ENCODE measurements around the gene SLC17A8. TPM values are rescaled to one million over a fixed set of nuclear protein-coding genes. Genes with fewer than 3 reads are reported as not detected.
"Not testable (repeated sequence)": the region's sequence is repeated elsewhere in the genome, so short reads cannot be mapped to it uniquely, and the experiment has no call there.

The SLC17A8 gene
- total and polyA plus RNA-seq, 5 donors from 2014 or later, result not detected

DNA sequence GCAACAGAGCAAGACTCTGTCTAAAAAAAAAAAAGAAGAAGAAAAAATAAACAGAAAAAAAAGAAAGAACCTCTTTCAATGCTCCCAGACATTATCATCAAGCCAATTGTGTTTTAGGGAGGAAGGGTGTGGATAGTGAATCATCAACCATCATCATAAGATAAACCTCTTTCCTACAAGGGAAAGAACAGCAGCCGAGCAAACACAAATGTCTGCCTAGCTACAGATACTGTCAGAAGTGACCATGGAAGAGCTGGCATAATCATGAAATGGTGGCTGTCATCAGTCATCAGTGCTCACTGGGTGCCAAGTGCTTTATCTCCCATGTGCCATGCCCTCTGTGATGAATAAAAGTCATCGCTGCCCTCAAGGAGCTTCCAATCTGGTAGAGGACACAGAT, 46.6 kb downstream of the SLC17A8 start:
- no peak overlapping the region for H3K4me3 ChIP-seq (ENCODE audit: low read depth, low read length)
- H3K36me3 ChIP-seq (ENCODE audit: control insufficient read depth, insufficient read depth, low read length), result no peaks in the 10 kb centered on the region
- H3K27ac ChIP-seq (ENCODE audit: insufficient read depth, low read length, poor library complexity, severe bottlenecking), result no peak overlapping the region
- no peaks in the 10 kb centered on the region for H3K9me3 ChIP-seq (ENCODE audit: control insufficient read depth in 2 of 2, low read length in 2 of 2)
- Mint-ChIP-seq H3K36me3 (no peaks in the 10 kb centered on the region), H3K4me3 (no peak overlapping the region), H3K27ac (no peak overlapping the region), H3K9me3 (no peaks in the 10 kb centered on the region), H3K4me1 (no peaks in the 10 kb centered on the region), H3K27me3 (no peaks in the 10 kb centered on the region)
- no peaks in the 10 kb centered on the region for H3K4me1 ChIP-seq (ENCODE audit: control insufficient read depth, insufficient read depth, low read length, poor library complexity, severe bottlenecking)
- H3K27me3 ChIP-seq (ENCODE audit: control insufficient read depth, insufficient read depth, low read length), result no peaks in the 10 kb centered on the region
- DNase-seq (no peak), ATAC-seq (ENCODE audit: low read depth in 2 of 2) (no peak)

DNA sequence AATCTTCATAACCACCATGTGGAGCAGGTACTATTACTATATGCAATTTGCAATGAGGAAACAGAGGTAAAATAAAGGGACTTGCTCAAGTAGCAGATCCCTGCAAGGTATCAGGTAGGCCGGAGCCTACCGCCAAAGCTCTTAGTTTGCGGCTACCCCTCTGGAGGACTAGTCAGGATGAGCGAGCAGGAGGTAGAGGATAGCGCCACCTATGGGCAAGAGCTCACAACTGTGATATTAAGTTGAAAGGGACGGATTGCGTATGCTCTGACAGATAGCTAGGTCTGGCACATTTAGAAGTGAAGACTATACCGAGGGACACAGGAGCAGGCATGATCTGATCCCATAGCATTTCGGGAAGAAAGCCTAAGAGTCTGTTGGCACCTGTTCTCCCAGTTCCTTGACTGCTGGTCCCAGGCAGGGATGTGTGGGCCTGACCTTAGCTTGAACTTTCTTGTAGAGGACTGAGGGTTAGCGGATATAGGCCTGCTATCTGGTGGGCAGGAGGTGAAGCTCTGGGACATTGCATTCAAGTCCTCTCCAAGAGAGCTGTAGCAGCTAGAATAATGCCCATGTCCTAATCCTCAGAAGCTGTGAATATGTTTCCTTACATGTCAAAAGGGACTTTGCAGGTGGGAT, 48.0 kb downstream of the SLC17A8 start:
- Histone ChIP-seq H3K4me1 (ENCODE audit: control insufficient read depth, insufficient read depth, low read length, poor library complexity, severe bottlenecking) (no peaks in the 10 kb centered on the region), H3K27ac (ENCODE audit: insufficient read depth, low read length, poor library complexity, severe bottlenecking) (no peak overlapping the region), H3K27me3 (ENCODE audit: control insufficient read depth, insufficient read depth, low read length) (no peaks in the 10 kb centered on the region), H3K9me3 (ENCODE audit: control insufficient read depth in 2 of 2, low read length in 2 of 2) (no peaks in the 10 kb centered on the region), H3K36me3 (ENCODE audit: control insufficient read depth, insufficient read depth, low read length) (no peaks in the 10 kb centered on the region), H3K4me3 (ENCODE audit: low read depth, low read length) (no peak overlapping the region)
- DNase-seq (peak in 1 of 3 donors; percentile 47), ATAC-seq (ENCODE audit: low read depth in 2 of 2) (no peak)
- Mint-ChIP-seq H3K9me3 (peaks cover 0 to 2% (median 0%) of the 10 kb centered on the region in 7 donors), H3K27me3 (no peaks in the 10 kb centered on the region), H3K27ac (no peak overlapping the region), H3K36me3 (no peaks in the 10 kb centered on the region), H3K4me1 (no peaks in the 10 kb centered on the region), H3K4me3 (no peak overlapping the region)

DNA sequence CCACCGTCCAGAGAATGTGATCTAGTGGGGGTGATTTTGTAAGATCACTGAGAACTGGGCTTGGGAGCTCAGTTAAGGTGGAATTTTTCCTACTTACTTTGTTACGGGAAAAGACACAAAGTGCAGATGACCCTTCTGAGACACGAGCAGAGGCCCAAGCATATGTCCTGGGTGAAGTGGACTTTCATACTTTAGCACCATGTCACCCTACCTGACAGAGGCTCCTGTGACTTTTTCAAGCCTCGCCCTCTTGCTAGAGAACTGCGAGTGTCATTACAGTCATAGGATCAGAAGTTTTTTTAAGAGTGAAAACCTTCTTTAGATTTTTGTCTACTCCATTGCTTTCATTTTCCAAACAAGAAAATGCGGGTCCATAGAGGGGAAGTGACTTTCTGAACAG, 56.1 kb downstream of the SLC17A8 start:
- Mint-ChIP-seq H3K9me3 (peaks cover 0 to 4% (median 0%) of the 10 kb centered on the region in 7 donors), H3K27ac (no peak overlapping the region), H3K36me3 (no peaks in the 10 kb centered on the region), H3K4me3 (no peak overlapping the region), H3K27me3 (peaks cover 21% of the 10 kb centered on the region), H3K4me1 (no peaks in the 10 kb centered on the region)
- no peak for DNase-seq
- no peaks in the 10 kb centered on the region for H3K4me1 ChIP-seq (ENCODE audit: control insufficient read depth, insufficient read depth, low read length, poor library complexity, severe bottlenecking)
- H3K4me3 ChIP-seq (ENCODE audit: low read depth, low read length), result no peak overlapping the region
- no peaks in the 10 kb centered on the region for H3K36me3 ChIP-seq (ENCODE audit: control insufficient read depth, insufficient read depth, low read length)
- no peaks in the 10 kb centered on the region for H3K9me3 ChIP-seq (ENCODE audit: control insufficient read depth in 2 of 2, low read length in 2 of 2)
- peaks cover 4% of the 10 kb centered on the region for H3K27me3 ChIP-seq (ENCODE audit: control insufficient read depth, insufficient read depth, low read length)
- no peak for ATAC-seq (ENCODE audit: low read depth in 2 of 2)
- H3K27ac ChIP-seq (ENCODE audit: insufficient read depth, low read length, poor library complexity, severe bottlenecking), result no peak overlapping the region

DNA sequence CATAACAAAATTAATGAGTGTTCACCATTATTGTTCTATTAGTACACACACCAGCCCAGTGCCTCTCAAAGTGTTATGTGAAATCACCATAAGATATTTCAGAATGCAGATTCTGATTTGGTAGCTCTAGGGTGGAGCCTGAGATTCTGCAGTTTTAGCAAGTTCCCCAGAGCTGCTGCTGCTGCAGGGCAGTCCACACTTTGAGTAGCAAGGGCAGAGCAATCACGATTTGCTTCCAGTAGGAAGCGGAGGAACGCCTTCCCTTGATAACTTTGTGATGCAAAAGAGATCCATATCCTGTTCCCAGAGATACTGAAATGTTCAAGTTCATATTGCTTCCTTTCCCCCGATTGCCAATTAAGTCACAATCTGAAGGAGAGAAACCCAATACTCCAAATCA, 57.9 kb downstream of the SLC17A8 start:
- H3K4me3 Mint-ChIP-seq, result no peak overlapping the region

DNA sequence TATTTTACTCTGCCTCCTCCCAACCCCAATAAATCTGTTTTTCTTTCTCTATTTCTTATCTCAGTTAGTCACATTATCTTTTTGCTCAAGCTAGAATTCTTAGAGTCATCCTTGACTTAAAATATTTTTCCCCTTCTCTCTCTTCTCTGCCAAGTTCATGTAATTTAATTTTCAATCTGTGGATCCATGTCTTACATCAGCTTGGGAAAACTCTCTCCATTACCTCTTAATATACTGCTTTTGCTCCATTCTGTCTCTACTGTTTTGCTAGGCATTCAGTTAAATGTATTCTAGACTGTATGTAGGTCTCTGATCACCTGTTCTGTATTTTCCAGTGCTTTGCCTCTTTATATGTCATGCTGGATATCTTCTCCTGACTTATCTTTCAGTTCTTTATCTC, 65.8 kb downstream of the SLC17A8 start:
- no peak overlapping the region for H3K4me3 Mint-ChIP-seq

More for the DNA sequence above, 57.9 kb downstream of the SLC17A8 start:
- H3K4me1 Mint-ChIP-seq, result no peaks in the 10 kb centered on the region
- Histone ChIP-seq H3K27me3 (ENCODE audit: control insufficient read depth, insufficient read depth, low read length) (peaks cover 4% of the 10 kb centered on the region), H3K9me3 (ENCODE audit: control insufficient read depth in 2 of 2, low read length in 2 of 2) (no peaks in the 10 kb centered on the region), H3K4me3 (ENCODE audit: low read depth, low read length) (no peak overlapping the region), H3K4me1 (ENCODE audit: control insufficient read depth, insufficient read depth, low read length, poor library complexity, severe bottlenecking) (no peaks in the 10 kb centered on the region), H3K36me3 (ENCODE audit: control insufficient read depth, insufficient read depth, low read length) (no peaks in the 10 kb centered on the region), H3K27ac (ENCODE audit: insufficient read depth, low read length, poor library complexity, severe bottlenecking) (no peak overlapping the region)
- H3K9me3 Mint-ChIP-seq, result peaks cover 0 to 3% (median 0%) of the 10 kb centered on the region in 7 donors
- DNase-seq (no peak), ATAC-seq (ENCODE audit: low read depth in 2 of 2) (no peak)
- H3K27ac Mint-ChIP-seq, result no peak overlapping the region
- H3K36me3 Mint-ChIP-seq, result no peaks in the 10 kb centered on the region
- H3K27me3 Mint-ChIP-seq, result peaks cover 25% of the 10 kb centered on the region

DNA sequence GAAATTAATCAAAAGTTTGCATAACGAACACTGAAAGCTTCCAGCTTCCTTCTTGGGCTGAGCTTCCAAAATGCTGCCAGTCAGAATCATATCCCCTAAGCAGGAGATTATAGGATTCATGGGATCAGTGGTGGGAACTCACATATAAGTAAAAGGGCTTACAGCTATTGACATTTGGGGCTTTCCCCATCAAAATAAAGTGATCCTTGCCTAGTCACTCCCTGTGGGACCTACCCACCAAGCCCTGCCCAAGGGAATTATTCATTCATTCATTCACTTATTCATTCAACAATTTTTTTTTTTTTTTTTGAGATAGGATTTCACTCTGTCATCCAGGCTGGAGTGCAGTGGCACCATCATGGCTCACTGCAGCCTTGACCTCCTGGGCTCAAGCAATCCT, 69.3 kb downstream of the SLC17A8 start:
- Mint-ChIP-seq H3K27me3 (no peaks in the 10 kb centered on the region), H3K27ac (peak overlapping the region in 1 of 3 donors; percentile 17), H3K36me3 (no peaks in the 10 kb centered on the region), H3K9me3 (peaks cover 0 to 16% (median 4%) of the 10 kb centered on the region in 7 donors), H3K4me1 (no peaks in the 10 kb centered on the region), H3K4me3 (no peak overlapping the region)
- Histone ChIP-seq H3K27ac (ENCODE audit: insufficient read depth, low read length, poor library complexity, severe bottlenecking) (no peak overlapping the region), H3K27me3 (ENCODE audit: control insufficient read depth, insufficient read depth, low read length) (no peaks in the 10 kb centered on the region), H3K36me3 (ENCODE audit: control insufficient read depth, insufficient read depth, low read length) (no peaks in the 10 kb centered on the region), H3K4me3 (ENCODE audit: low read depth, low read length) (no peak overlapping the region), H3K9me3 (ENCODE audit: control insufficient read depth in 2 of 2, low read length in 2 of 2) (no peaks in the 10 kb centered on the region), H3K4me1 (ENCODE audit: control insufficient read depth, insufficient read depth, low read length, poor library complexity, severe bottlenecking) (no peaks in the 10 kb centered on the region)
- no peak for ATAC-seq (ENCODE audit: low read depth in 2 of 2)
- no peak for DNase-seq

More for the DNA sequence above, 65.8 kb downstream of the SLC17A8 start:
- H3K27ac Mint-ChIP-seq, result no peak overlapping the region
- no peaks in the 10 kb centered on the region for H3K4me1 ChIP-seq (ENCODE audit: control insufficient read depth, insufficient read depth, low read length, poor library complexity, severe bottlenecking)
- peaks cover 3% of the 10 kb centered on the region for H3K27me3 ChIP-seq (ENCODE audit: control insufficient read depth, insufficient read depth, low read length)
- peaks cover 0 to 11% (median 4%) of the 10 kb centered on the region in 7 donors for H3K9me3 Mint-ChIP-seq
- DNase-seq (no peak), ATAC-seq (ENCODE audit: low read depth in 2 of 2) (no peak)
- H3K4me3 ChIP-seq (ENCODE audit: low read depth, low read length), result no peak overlapping the region
- no peaks in the 10 kb centered on the region for H3K4me1 Mint-ChIP-seq
- H3K27ac ChIP-seq (ENCODE audit: insufficient read depth, low read length, poor library complexity, severe bottlenecking), result no peak overlapping the region
- H3K36me3 Mint-ChIP-seq, result no peaks in the 10 kb centered on the region
- no peaks in the 10 kb centered on the region for H3K36me3 ChIP-seq (ENCODE audit: control insufficient read depth, insufficient read depth, low read length)
- no peaks in the 10 kb centered on the region for H3K9me3 ChIP-seq (ENCODE audit: control insufficient read depth in 2 of 2, low read length in 2 of 2)
- peaks cover 6% of the 10 kb centered on the region for H3K27me3 Mint-ChIP-seq

DNA sequence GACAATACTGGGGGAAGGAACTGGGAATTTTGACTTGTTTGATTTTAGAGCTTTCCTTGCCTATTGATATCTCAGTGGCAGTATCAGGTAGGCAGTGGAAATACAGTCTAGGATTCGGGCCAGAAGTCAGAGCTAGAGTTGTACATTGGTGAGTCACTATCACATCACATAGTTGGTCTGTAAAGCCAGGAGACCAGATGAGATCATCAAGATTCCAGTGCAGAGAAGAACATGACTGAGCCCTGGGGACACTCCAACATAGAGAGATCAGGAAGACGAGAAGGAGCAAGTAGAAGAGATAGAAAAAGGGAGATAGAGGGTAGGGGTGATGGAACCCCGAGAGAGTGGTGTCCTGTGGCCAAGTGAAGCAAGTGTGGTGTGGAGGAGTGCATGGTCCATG, 70.2 kb downstream of the SLC17A8 start:
- DNase-seq, result no peak

DNA sequence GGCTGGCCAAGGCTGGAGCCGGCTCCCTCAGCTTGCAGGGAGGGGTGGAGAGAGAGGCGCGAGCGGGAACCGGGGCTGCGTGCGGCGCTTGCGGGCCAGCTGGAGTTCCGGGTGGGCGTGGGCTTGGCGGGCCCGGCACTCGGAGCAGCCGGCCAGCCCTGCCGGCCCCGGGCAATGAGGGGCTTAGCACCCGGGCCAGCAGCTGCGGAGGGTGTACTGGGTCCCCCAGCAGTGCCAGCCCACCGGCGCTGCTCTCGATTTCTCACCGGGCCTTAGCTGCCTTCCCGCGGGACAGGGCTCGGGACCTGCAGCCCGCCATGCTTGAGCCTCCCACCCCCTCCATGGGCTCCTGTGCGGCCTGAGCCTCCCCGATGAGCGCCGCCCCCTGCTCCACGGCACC, 73.4 kb downstream of the SLC17A8 start:
- not testable (repeated sequence) for ATAC-seq (ENCODE audit: low read depth in 2 of 2); H3K27ac Mint-ChIP-seq; H3K36me3 Mint-ChIP-seq; H3K27me3 Mint-ChIP-seq; H3K4me1 ChIP-seq (ENCODE audit: control insufficient read depth, insufficient read depth, low read length, poor library complexity, severe bottlenecking); H3K4me3 ChIP-seq (ENCODE audit: low read depth, low read length); H3K27me3 ChIP-seq (ENCODE audit: control insufficient read depth, insufficient read depth, low read length); H3K4me1 Mint-ChIP-seq; H3K9me3 ChIP-seq (ENCODE audit: control insufficient read depth in 2 of 2, low read length in 2 of 2); H3K27ac ChIP-seq (ENCODE audit: insufficient read depth, low read length, poor library complexity, severe bottlenecking); H3K4me3 Mint-ChIP-seq; DNase-seq; H3K36me3 ChIP-seq (ENCODE audit: control insufficient read depth, insufficient read depth, low read length)
- H3K9me3 Mint-ChIP-seq, result peaks cover 0 to 16% (median 4%) of the 10 kb centered on the region in 7 donors

More for the DNA sequence above, 70.2 kb downstream of the SLC17A8 start:
- H3K36me3 ChIP-seq (ENCODE audit: control insufficient read depth, insufficient read depth, low read length), result no peaks in the 10 kb centered on the region
- H3K4me1 ChIP-seq (ENCODE audit: control insufficient read depth, insufficient read depth, low read length, poor library complexity, severe bottlenecking), result no peaks in the 10 kb centered on the region
- Mint-ChIP-seq H3K36me3 (no peaks in the 10 kb centered on the region), H3K4me1 (no peaks in the 10 kb centered on the region), H3K27ac (no peak overlapping the region), H3K4me3 (no peak overlapping the region), H3K9me3 (peaks cover 0 to 16% (median 4%) of the 10 kb centered on the region in 7 donors), H3K27me3 (no peaks in the 10 kb centered on the region)
- no peak overlapping the region for H3K27ac ChIP-seq (ENCODE audit: insufficient read depth, low read length, poor library complexity, severe bottlenecking)
- no peaks in the 10 kb centered on the region for H3K27me3 ChIP-seq (ENCODE audit: control insufficient read depth, insufficient read depth, low read length)
- no peaks in the 10 kb centered on the region for H3K9me3 ChIP-seq (ENCODE audit: control insufficient read depth in 2 of 2, low read length in 2 of 2)
- H3K4me3 ChIP-seq (ENCODE audit: low read depth, low read length), result no peak overlapping the region
- ATAC-seq (ENCODE audit: low read depth in 2 of 2), result no peak

Data from CD4-positive, CD25-positive, alpha-beta regulatory T cell (primary cell).